Measurements from ENCODE around the gene SERPINB1.

SERPINB1 gene

GRCh38 chr6:2871953-2872352 lies 30.3 kb upstream of the SERPINB1 start:
- no peak overlapping the region for H3K27ac ChIP-seq (ENCODE audit: low read depth, low read length)
- no peaks in the 10 kb centered on the region for H3K9me2 ChIP-seq (replicated peaks; ENCODE audit: control insufficient read depth, low read length)
- no peak for TF ChIP-seq CTCF (IDR thresholded peaks at IDR 0.05; ENCODE audit: low read depth, low read length, poor library complexity, severe bottlenecking)
- no peak for TF ChIP-seq EZH2phosphoT487 (IDR thresholded peaks at IDR 0.05; ENCODE audit: borderline replicate concordance, low read length)
- peaks cover 15% of the 10 kb centered on the region; the same call in 1 of the 2 replicates for H3K36me3 ChIP-seq (ENCODE audit: control insufficient read depth, low read length)
- no peaks in the 10 kb centered on the region for H3K27me3 ChIP-seq (ENCODE audit: control insufficient read depth, low read length)
- peaks cover 19% of the 10 kb centered on the region for H3K79me2 ChIP-seq (ENCODE audit: control insufficient read depth, low read length)
- H3K4me3 ChIP-seq (ENCODE audit: low read length): no peak overlapping the region
- peaks cover 14% of the 10 kb centered on the region; the same call in 1 of the 2 replicates for H3K9me3 ChIP-seq (ENCODE audit: control insufficient read depth, insufficient read depth, low read length)
- no peaks in the 10 kb centered on the region for H4K20me1 ChIP-seq (ENCODE audit: control insufficient read depth, insufficient read depth, low read depth, low read length)
- H3F3A ChIP-seq (ENCODE audit: control insufficient read depth, insufficient read depth): peaks cover 17% of the 10 kb centered on the region
- H3K4me1 ChIP-seq (ENCODE audit: control insufficient read depth, low read length): peaks cover 70% of the 10 kb centered on the region
- no peak overlapping the region for H3K4me2 ChIP-seq (ENCODE audit: low read length)

- H3K4me1 ChIP-seq (ENCODE audit: control insufficient read depth, low read length): peaks cover 70% of the 10 kb centered on the region
- peaks cover 17% of the 10 kb centered on the region for H3K79me2 ChIP-seq (ENCODE audit: control insufficient read depth, low read length)
- no peaks in the 10 kb centered on the region for H4K20me1 ChIP-seq (ENCODE audit: control insufficient read depth, insufficient read depth, low read depth, low read length)
- H3K9me3 ChIP-seq (ENCODE audit: control insufficient read depth, insufficient read depth, low read length): peaks cover 14% of the 10 kb centered on the region; the same call in 1 of the 2 replicates
- TF ChIP-seq EZH2phosphoT487 (IDR thresholded peaks at IDR 0.05; ENCODE audit: borderline replicate concordance, low read length) (no peak), CTCF (IDR thresholded peaks at IDR 0.05; ENCODE audit: low read depth, low read length, poor library complexity, severe bottlenecking) (no peak)
- no peak overlapping the region for H3K4me3 ChIP-seq (ENCODE audit: low read length)
- H3K4me2 ChIP-seq (ENCODE audit: low read length): no peak overlapping the region
- peaks cover 14% of the 10 kb centered on the region for H3F3A ChIP-seq (ENCODE audit: control insufficient read depth, insufficient read depth)
- no peaks in the 10 kb centered on the region for H3K27me3 ChIP-seq (ENCODE audit: control insufficient read depth, low read length)
- peaks cover 15% of the 10 kb centered on the region; the same call in 1 of the 2 replicates for H3K36me3 ChIP-seq (ENCODE audit: control insufficient read depth, low read length)
- H3K9me2 ChIP-seq (replicated peaks; ENCODE audit: control insufficient read depth, low read length): no peaks in the 10 kb centered on the region
- no peak overlapping the region for H3K27ac ChIP-seq (ENCODE audit: low read depth, low read length)
These were observed 29.4 kb upstream of the SERPINB1 start for GRCh38 chr6:2871102-2871501.

GRCh38 chr6:2870046-2870636 lies 28.5 kb upstream of the SERPINB1 start:
- TF ChIP-seq CTCF (IDR thresholded peaks at IDR 0.05; ENCODE audit: low read depth, low read length, poor library complexity, severe bottlenecking) (no peak), EZH2phosphoT487 (IDR thresholded peaks at IDR 0.05; ENCODE audit: borderline replicate concordance, low read length) (no peak)
- Histone ChIP-seq H3K4me2 (ENCODE audit: low read length) (no peak overlapping the region), H3K9me3 (ENCODE audit: control insufficient read depth, insufficient read depth, low read length) (peaks cover 14% of the 10 kb centered on the region; the same call in 1 of the 2 replicates), H3K27me3 (ENCODE audit: control insufficient read depth, low read length) (no peaks in the 10 kb centered on the region), H3K4me1 (ENCODE audit: control insufficient read depth, low read length) (peaks cover 73% of the 10 kb centered on the region), H3K79me2 (ENCODE audit: control insufficient read depth, low read length) (peaks cover 21% of the 10 kb centered on the region), H3K36me3 (ENCODE audit: control insufficient read depth, low read length) (peaks cover 15% of the 10 kb centered on the region; the same call in 1 of the 2 replicates), H4K20me1 (ENCODE audit: control insufficient read depth, insufficient read depth, low read depth, low read length) (no peaks in the 10 kb centered on the region), H3F3A (ENCODE audit: control insufficient read depth, insufficient read depth) (peaks cover 19% of the 10 kb centered on the region), H3K27ac (ENCODE audit: low read depth, low read length) (no peak overlapping the region), H3K4me3 (ENCODE audit: low read length) (no peak overlapping the region), H3K9me2 (replicated peaks; ENCODE audit: control insufficient read depth, low read length) (no peaks in the 10 kb centered on the region)

All from DOHH2 (cell line).